WERI-Rb-1 (cell line): ENCODE data around the gene AHDC1.

Experiments
- DNase-seq: peaks from one replicate; pipeline ENCODE4 v3.0.0-alpha.2; 2020
- H3K27ac ChIP-seq: fragments of 250-450 bp; sonication (Bioruptor Pico); 2 replicates; pipeline ENCODE4 v1.5.1; 2020; ENCODE audit warnings: mild to moderate bottlenecking, moderate library complexity
- H3K27me3 ChIP-seq: fragments of 250-450 bp; sonication (Bioruptor Pico); 2 replicates; pipeline ENCODE4 v1.5.1; 2021; ENCODE audit warnings: mild to moderate bottlenecking, low read depth, moderate library complexity; ENCODE audit not compliant: insufficient read depth, severe bottlenecking
- H3K36me3 ChIP-seq: fragments of 250-450 bp; sonication (Bioruptor Pico); 2 replicates; pipeline ENCODE4 v1.5.1; 2020; ENCODE audit warnings: mild to moderate bottlenecking, moderate library complexity
- H3K4me3 ChIP-seq: 2 replicates; pipeline ENCODE4 v1.5.1; 2011; ENCODE audit warnings: low read depth, mild to moderate bottlenecking, control low read depth, low read length
- H3K9me3 ChIP-seq: fragments of 250-450 bp; sonication (Bioruptor Pico); 2 replicates; pipeline ENCODE4 v1.5.1; 2021; ENCODE audit warnings: mild to moderate bottlenecking, moderate library complexity; ENCODE audit not compliant: severe bottlenecking
- TF ChIP-seq, protein P1 (sequence below): IDR thresholded peaks from 2 replicates; pipeline ENCODE4 v1.5.1; 2011; ENCODE audit warnings: low read depth, mild to moderate bottlenecking, control low read depth, inconsistent platforms, low read length

The AHDC1 gene

DNA sequence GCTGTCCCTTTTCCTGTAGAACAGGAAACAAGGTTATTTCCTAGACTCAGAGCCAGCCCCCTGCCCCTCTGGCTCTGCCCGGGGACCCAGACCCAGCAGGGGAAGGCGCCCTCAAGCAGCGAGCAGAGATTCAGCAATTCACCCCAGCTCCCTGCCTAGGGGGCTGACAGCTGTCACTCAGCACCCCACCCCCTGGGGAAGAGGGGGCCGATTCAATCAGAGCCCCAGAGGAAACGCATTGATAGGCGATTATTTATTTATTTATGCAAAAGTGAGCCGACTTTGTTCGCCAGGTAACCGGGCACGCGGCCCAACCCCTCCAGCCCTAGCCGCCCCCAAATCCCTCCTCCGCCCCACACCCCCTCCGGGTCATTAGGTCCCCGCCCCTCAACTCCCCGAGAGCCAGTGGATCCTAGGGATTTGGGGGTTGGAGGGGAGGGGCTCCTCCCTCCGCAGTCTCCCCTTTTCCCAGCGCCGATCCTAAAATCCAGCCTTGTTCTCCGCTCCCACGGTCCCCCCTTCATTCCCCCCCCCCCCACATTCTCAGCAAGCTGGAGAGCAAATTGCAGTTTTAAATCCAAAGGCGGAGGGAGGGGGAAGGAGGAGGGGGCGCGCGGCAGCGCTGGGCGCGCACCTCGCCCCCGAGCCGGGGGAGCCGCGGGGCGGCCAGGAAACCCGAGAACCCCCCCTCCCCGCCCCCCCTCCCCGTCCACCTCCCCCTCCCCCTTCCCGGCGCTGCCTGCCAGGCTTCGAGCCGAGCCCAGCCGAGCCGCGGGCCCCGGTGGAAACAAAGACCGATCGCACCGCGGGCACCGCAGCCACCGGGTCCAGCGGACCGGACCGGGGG is 1.3 kb downstream of the AHDC1 start:
- DNase-seq: peak; percentile 52
- no peaks in the 10 kb centered on the region for H3K27me3 ChIP-seq
- H3K9me3 ChIP-seq: no peaks in the 10 kb centered on the region
- TF ChIP-seq, protein P1, sequence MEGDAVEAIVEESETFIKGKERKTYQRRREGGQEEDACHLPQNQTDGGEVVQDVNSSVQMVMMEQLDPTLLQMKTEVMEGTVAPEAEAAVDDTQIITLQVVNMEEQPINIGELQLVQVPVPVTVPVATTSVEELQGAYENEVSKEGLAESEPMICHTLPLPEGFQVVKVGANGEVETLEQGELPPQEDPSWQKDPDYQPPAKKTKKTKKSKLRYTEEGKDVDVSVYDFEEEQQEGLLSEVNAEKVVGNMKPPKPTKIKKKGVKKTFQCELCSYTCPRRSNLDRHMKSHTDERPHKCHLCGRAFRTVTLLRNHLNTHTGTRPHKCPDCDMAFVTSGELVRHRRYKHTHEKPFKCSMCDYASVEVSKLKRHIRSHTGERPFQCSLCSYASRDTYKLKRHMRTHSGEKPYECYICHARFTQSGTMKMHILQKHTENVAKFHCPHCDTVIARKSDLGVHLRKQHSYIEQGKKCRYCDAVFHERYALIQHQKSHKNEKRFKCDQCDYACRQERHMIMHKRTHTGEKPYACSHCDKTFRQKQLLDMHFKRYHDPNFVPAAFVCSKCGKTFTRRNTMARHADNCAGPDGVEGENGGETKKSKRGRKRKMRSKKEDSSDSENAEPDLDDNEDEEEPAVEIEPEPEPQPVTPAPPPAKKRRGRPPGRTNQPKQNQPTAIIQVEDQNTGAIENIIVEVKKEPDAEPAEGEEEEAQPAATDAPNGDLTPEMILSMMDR: no peak; the same call in 1 of the 2 replicates
- H3K36me3 ChIP-seq: peaks cover 3% of the 10 kb centered on the region; the same call in 1 of the 2 replicates
- H3K4me3 ChIP-seq: peak overlapping the region; percentile 90
- H3K27ac ChIP-seq: peak overlapping the region; percentile 94

DNA sequence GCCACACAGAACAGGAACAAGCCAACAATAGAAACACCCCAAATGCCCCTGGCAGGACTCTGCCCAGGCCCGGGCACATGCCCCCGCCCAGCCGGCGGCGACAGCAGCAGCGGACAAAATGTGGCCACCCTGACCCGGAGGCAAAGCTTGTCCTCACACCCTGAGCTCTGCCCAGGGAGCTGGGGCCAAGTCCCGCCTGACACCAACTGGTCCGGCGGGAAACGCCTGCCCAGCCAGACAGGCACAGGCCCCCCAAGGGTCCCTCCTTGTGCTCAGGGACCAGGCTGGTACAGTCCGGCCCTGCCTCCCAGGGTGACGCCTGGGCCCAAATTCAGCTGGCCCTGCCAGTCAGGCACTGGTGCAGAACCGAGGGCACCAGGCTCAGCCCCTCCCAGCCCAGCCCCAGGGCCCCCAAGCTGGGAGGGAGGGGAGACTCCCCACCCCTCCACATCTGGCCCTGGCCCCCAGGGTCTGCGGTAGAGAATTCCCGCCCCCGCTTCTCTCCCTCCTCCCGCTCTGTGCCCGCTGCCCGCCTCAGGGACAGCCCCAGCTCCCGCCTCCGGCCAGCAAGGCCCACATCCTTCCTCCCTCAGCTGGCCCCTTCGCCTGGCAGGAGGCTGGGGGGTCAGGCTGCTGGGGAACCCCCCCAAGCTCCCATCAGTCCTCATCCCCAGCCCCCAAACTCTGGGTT is 2.0 kb downstream of the AHDC1 start:
- no peaks in the 10 kb centered on the region for H3K9me3 ChIP-seq
- TF ChIP-seq, protein P1: no peak

DNA sequence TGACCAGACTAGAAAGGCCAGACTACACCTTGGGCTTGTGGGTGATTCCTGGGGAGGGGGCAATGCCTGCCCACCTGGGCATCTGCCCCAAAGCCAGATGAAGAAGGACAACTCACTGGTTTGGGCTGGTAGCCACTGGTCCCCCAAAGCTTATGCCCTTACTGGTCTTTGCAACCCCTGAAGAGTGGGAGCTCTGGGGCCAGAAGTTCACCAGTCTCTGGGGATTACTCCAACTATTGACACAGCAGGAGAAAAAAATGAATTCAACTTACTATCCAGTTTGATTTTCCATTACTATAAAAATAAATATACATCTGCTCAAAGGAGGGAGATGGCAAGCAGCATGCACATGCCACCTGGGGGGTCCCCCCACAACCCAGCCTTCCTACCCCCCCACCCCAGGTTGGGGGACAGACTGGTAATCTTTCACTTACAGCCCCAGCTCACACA is 2.6 kb downstream of the AHDC1 start:
- no peak for DNase-seq
- TF ChIP-seq, protein P1: no peak
- Histone ChIP-seq H3K36me3 (peaks cover 3% of the 10 kb centered on the region; the same call in 1 of the 2 replicates), H3K9me3 (no peaks in the 10 kb centered on the region), H3K27me3 (no peaks in the 10 kb centered on the region), H3K27ac (peak overlapping the region; percentile 94), H3K4me3 (no peak overlapping the region)

More for the DNA sequence above, 2.0 kb downstream of the AHDC1 start:
- peak overlapping the region; percentile 90 for H3K4me3 ChIP-seq
- peaks cover 3% of the 10 kb centered on the region; the same call in 1 of the 2 replicates for H3K36me3 ChIP-seq
- H3K27ac ChIP-seq: peak overlapping the region; percentile 94
- no peak for DNase-seq
- no peaks in the 10 kb centered on the region for H3K27me3 ChIP-seq

DNA sequence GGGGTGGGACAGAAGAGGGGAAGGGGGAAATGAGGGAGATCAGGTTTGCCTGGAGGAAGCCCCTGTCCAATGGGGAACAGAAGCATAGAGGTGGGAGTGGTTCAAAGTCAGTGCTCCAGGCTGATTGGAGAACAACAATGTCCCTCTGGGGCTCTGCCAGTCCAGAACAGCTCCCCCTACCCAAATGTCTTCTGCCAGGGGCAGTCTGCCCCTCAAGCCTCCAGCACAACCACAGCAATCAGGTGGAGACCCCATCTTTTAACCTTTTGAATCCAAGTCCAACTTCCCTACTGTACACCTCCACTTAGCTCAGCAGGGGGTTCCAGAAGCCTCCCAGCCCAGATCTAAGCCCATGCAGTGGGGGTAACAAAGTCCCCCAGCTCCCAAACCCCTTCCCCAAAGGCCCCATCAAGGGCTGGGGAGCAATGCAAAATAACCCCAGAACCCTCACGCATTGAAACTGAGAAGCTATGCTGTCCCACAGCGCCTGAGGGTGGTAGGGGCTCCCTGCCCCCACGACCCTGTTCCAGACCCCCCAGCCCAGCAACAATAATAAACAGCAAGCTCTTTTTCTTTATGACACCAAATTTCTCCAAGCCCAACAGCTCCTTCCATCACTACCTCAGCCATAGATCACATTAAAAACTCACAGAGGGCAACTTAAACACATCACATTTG is 3.3 kb downstream of the AHDC1 start:
- Histone ChIP-seq H3K9me3 (no peaks in the 10 kb centered on the region), H3K27ac (peak overlapping the region; percentile 16; the same call in 1 of the 2 replicates), H3K27me3 (no peaks in the 10 kb centered on the region), H3K4me3 (no peak overlapping the region), H3K36me3 (peaks cover 3% of the 10 kb centered on the region; the same call in 1 of the 2 replicates)
- DNase-seq: no peak
- TF ChIP-seq, protein P1: peak; percentile 22; the same call in 1 of the 2 replicates

DNA sequence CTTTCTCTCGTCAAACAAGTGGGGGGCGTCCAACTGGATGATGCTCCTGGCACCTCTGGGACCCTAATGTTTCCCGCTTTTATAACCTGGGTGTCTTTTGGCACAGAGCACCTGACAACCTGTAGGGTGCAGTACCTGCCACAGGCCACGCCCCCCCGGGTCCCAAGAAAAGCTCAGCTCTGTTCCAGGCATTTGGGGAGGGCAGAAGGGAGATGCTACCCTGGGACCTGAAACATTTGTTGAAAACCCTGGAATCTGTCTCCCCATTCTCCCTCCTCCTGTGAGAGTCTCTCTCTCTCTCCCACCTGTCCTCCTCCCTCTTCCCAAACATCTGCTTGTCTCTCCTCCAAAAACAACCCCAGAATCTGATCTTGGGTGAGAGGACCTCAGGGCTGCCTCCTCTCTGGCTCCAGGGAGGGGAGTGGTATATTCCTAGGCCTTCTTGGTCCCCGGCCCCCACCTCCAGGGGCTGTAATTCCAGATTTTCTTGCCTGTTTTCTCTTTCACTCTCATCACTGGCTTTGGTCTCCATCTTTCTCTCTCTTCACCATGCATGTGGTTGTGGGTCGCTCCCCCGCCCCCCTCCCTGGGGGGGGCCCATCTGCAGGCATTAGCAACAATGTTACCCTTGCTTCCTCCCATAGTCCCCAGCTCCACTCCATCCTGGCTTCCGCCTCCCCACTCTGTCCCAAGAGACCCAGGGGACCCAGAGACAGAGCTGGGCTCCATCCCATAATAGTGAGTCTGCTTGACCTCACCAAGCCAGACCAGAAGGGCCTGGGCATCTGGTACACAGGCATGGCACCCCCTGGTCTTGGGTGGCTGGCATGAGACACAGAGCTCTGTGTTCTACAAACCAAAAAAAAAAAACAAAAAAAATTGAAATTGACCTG is 4.1 kb downstream of the AHDC1 start:
- Histone ChIP-seq H3K9me3 (no peaks in the 10 kb centered on the region), H3K36me3 (peaks cover 3% of the 10 kb centered on the region; the same call in 1 of the 2 replicates), H3K4me3 (no peak overlapping the region), H3K27me3 (no peaks in the 10 kb centered on the region), H3K27ac (peak overlapping the region; percentile 94; the same call in 1 of the 2 replicates)
- no peak for DNase-seq
- TF ChIP-seq, protein P1: peak; percentile 19; the same call in 1 of the 2 replicates
